Omental fat pad (tissue), 4 donors: ENCODE results near the gene ACBD6. TPM values are rescaled to one million over a fixed set of nuclear protein-coding genes. Genes with fewer than 3 reads are reported as not detected.
"Not testable (repeated sequence)": the region's sequence is repeated elsewhere in the genome, so short reads cannot be mapped to it uniquely, and the experiment has no call there.

Experiments
- ATAC-seq: fragments of 150-250 bp; one replicate; pipeline ENCODE4 v1.9.1; 2016; ENCODE audit warnings: mild to moderate bottlenecking, moderate library complexity; ENCODE audit not compliant: low FRiP score
- DNase-seq: peaks from one replicate; pipeline ENCODE4 v3.0.0-alpha.2; 2019; ENCODE audit warnings: low spot score
- total RNA-seq, 4 donors: library from RNA; depleted of rRNA; stranded (reverse); fragments of >200 nt; gene quantifications; one replicate each; pipeline ENCODE4 v1.1.0, GENCODE V29; 2016
- TF ChIP-seq, protein P1 (sequence below), 3 donors: fragments of 450-650 bp; IDR thresholded peaks; one replicate each; pipeline ENCODE4 v1.5.1; 2016 to 2017; ENCODE audit warnings: antibody characterized with exemption in 3 of 3, mild to moderate bottlenecking in 3 of 3, moderate library complexity in 2 of 3

The ACBD6 gene, protein sequence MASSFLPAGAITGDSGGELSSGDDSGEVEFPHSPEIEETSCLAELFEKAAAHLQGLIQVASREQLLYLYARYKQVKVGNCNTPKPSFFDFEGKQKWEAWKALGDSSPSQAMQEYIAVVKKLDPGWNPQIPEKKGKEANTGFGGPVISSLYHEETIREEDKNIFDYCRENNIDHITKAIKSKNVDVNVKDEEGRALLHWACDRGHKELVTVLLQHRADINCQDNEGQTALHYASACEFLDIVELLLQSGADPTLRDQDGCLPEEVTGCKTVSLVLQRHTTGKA
- 10 to 100 TPM; 30.0 to 46.2 (median 38.9) TPM for total RNA-seq

DNA sequence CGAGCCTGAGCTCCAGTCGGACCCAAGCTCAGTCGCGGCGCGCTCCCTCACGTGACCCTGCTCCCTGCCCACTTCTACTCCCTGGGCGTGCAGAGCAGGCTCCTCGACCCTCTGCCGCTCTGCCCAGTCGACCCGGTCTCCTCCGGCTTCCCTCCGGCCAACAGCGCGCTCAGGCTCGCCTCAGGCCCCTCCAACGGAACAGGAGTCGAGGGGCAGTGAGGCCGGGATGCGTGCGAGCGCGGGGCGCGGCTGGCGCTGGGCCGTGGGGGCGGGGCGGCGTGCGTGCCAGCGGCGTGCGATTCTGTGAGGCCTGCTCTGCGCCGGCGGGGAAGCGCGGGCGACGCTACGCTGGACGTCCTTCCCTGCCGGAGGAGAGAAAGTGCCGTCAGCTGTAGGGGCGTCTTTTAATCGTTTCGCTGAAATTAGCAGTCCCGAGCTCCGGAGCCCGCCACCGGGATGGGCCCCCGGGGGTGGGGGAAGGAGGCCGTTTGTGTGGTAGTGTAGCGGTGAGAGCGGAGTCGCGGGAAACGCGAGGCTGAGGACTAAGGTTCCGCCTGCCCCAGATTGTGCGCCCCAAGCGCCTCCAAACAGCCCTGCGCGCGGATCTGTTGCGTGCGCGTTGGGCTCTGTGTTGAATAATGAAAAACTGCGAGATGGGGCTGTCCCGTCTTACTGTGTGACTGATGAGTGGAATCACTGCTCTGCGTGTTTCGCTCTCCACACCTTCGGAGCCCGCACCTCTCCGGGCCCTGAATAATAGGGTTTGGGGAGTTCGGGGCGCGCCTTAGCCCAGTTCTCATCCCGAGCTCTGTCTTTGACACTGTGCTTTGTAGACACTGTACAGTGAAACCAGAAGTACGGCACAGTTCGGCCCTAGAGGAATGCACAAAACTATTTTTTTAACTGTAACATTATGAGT is at the start of gene ACBD6:
Gene ACBD6 (minus strand): TSS at position 217 of the 919 bp plus-strand sequence. CDS start 311 bp downstream, outside the sequence.
- TF ChIP-seq, protein P1, sequence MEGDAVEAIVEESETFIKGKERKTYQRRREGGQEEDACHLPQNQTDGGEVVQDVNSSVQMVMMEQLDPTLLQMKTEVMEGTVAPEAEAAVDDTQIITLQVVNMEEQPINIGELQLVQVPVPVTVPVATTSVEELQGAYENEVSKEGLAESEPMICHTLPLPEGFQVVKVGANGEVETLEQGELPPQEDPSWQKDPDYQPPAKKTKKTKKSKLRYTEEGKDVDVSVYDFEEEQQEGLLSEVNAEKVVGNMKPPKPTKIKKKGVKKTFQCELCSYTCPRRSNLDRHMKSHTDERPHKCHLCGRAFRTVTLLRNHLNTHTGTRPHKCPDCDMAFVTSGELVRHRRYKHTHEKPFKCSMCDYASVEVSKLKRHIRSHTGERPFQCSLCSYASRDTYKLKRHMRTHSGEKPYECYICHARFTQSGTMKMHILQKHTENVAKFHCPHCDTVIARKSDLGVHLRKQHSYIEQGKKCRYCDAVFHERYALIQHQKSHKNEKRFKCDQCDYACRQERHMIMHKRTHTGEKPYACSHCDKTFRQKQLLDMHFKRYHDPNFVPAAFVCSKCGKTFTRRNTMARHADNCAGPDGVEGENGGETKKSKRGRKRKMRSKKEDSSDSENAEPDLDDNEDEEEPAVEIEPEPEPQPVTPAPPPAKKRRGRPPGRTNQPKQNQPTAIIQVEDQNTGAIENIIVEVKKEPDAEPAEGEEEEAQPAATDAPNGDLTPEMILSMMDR (IDR thresholded peaks at IDR 0.05) = no peak
- ATAC-seq (peak; percentile 95), DNase-seq (peak; percentile 57)

DNA sequence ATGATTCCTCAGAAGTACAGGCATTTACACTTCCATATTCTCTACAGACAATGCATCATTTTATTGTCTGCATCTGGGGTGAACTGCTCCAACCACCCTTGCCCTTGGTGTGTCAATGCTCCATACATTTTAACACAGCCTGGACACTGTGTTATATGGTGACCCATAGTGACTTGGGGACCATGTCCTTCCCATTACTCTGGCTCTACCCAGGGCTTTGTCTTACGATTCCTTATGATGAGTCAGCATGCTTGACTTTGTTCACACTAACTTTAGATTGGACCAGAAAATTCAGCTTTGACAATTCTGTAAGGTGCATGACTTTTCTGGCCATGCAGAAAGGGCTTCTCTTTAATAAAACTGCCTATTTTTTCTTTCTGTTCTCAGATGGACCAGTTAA is 49.6 kb upstream of the ACBD6 start:
- DNase-seq (no peak), ATAC-seq (no peak)
- TF ChIP-seq, protein P1 (IDR thresholded peaks at IDR 0.05) = no peak

DNA sequence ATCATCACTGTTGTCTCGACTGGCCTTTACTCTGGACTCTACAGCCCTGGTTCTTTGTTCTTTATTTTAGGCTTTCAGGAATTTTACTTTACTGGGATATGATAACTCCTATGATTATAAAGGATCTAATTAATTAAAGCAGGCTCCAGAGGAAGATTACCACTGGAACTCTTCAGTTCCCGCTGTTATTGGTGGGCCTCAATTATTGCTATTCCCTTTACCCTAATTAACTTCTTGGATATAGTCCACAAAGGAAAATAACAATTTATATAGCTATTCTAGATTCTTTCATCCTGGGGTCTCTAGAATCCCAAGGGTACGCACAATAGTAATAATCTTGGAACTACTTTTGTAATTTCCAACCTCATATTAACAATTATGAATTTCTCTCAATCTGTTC is 47.9 kb upstream of the ACBD6 start:
- TF ChIP-seq, protein P1 (IDR thresholded peaks at IDR 0.05) = no peak
- DNase-seq = no peak
- ATAC-seq = no peak

DNA sequence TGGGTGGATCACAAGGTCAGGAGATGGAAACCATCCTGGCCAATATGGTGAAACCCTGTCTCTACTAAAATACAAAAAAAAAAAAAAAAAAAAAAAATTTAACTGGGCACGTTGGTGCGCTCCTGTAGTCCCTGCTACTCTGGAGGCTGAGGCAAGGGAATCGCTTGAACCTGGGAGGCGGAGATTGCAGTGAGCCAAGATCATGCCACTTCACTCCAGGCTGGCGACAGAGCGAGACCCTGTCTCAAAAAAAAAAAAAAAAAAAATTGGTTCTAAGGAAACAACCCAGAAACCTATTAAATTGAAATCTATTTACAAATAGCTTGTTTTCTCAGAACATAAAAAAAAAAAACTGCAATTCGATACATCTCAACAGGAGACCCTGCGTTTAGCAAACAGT is 47.4 kb upstream of the ACBD6 start:
- DNase-seq = not testable (repeated sequence)

DNA sequence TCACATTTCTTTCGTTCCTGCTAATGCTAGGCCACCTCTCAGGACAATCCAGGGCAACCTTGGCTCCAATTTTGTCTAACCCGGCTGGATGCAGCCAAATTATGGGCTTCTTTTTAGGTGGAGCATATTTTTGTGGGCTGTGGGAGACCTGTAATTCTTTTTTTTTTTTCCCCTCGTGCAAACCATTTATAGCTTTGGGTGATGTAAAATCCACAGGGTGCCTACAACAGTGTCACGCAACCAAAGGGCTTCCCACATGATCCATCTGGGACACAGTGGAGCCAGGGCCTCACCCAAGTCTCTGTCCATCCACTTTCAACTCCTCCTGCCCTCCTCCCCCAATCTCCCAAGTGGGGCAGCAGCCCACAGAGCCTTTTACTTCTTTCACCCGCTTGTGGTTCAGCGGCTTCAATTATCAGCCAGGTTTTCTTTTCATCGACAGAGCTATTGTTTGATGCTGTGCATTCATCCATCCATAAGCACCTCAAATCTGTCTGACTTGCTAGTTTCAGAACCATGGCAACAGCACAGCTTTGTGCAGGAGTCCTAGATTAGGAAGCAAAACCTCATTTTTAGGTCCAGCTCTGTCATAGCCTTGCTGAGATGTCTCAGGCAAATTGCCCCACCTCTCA is 46.4 kb upstream of the ACBD6 start:
- TF ChIP-seq, protein P1 (IDR thresholded peaks at IDR 0.05) = no peak
- ATAC-seq = no peak
- no peak for DNase-seq

More for the DNA sequence above, 47.4 kb upstream of the ACBD6 start:
- ATAC-seq = not testable (repeated sequence)

DNA sequence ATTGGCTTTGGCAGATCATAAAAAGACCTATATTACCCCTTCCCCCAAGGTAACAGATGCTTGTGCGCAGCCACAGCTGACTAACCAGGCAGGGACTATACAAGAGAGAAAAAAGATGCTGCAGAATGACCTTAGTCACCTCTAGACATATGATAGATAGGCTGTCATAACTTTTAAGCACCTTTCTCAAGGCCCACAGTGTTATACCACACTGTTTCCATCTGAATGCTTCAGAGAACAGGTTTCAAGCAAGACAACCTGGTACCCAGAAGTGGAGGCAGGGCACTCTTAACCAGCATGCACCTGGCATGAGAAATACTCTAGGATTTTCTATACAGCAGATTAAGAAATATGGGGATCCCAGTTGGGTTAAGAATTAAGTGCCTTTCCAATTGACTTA is 43.6 kb upstream of the ACBD6 start:
- no peak for DNase-seq
- no peak for ATAC-seq
- TF ChIP-seq, protein P1 (IDR thresholded peaks at IDR 0.05) = no peak

DNA sequence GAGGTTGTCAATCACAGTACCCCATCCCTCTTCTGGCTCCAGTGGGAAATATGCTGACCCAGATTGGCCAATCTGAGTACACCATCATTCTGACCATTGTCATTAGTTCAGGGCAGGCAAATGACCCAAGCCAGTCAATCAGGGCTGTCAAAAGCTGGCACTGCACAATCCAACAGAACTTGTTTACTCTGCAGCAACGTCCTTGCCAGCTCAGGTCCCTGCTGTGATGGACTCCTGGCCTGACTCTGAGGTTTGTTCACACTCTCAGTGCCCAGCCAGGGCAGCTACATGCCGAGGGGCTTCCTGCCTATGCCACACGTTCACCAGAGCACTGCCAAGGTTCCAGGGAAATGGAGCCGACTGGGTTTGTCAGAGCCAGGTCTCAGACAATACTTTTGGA is 41.7 kb upstream of the ACBD6 start:
- ATAC-seq (no peak), DNase-seq (no peak)
- TF ChIP-seq, protein P1 (IDR thresholded peaks at IDR 0.05) = no peak
